Measurements from ENCODE around the gene ZFPM1.

Gene ZFPM1

DNA sequence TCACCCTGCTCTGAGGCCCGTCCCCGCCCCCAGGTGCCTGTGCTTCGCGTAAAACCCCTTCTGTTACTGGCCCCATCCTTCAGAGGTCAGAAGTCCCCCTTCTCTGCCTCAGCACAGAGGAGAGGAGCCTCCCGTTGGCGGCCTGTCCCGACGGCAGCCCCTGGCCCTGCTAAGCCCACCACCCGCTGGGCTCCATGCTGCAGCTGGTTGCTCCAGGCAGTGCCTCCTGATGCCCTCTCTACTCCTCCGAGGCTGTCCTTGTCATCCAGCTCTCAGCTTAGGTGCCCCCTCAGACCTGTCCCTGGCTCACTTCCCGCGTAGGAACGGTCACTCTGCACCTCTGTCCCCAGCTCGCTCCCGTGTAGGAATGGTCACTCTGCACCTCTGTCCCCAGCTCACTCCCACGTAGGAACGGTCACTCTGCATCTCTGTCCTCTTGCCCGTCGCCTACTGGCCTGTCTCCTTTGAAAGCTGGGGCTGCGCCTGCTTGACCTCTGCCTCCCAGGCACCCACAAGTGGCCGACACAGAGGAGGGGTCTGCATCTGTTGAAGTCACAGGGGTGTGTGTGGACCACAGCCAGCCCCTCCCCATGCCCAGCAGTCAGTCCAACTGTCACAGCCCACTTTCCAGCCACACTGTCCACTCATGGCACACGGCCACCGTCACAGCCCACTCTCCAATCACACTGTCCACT is 85.4 kb downstream of the ZFPM1 start:
- TF ChIP-seq, protein P1, sequence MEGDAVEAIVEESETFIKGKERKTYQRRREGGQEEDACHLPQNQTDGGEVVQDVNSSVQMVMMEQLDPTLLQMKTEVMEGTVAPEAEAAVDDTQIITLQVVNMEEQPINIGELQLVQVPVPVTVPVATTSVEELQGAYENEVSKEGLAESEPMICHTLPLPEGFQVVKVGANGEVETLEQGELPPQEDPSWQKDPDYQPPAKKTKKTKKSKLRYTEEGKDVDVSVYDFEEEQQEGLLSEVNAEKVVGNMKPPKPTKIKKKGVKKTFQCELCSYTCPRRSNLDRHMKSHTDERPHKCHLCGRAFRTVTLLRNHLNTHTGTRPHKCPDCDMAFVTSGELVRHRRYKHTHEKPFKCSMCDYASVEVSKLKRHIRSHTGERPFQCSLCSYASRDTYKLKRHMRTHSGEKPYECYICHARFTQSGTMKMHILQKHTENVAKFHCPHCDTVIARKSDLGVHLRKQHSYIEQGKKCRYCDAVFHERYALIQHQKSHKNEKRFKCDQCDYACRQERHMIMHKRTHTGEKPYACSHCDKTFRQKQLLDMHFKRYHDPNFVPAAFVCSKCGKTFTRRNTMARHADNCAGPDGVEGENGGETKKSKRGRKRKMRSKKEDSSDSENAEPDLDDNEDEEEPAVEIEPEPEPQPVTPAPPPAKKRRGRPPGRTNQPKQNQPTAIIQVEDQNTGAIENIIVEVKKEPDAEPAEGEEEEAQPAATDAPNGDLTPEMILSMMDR (IDR thresholded peaks at IDR 0.05): no peak
- no peak for DNase-seq (ENCODE audit: low spot score)

GRCh38 chr16:88539261-88539651 is 86.2 kb downstream of the ZFPM1 start:
- H3K4me3 ChIP-seq: no peak overlapping the region
- DNase-seq (ENCODE audit: low spot score): no peak
- TF ChIP-seq, protein P1 (IDR thresholded peaks at IDR 0.05): no peak
- H3K27ac ChIP-seq: no peak overlapping the region

More for the DNA sequence above, 85.4 kb downstream of the ZFPM1 start:
- no peak overlapping the region for H3K27ac ChIP-seq
- no peak overlapping the region for H3K4me3 ChIP-seq

DNA sequence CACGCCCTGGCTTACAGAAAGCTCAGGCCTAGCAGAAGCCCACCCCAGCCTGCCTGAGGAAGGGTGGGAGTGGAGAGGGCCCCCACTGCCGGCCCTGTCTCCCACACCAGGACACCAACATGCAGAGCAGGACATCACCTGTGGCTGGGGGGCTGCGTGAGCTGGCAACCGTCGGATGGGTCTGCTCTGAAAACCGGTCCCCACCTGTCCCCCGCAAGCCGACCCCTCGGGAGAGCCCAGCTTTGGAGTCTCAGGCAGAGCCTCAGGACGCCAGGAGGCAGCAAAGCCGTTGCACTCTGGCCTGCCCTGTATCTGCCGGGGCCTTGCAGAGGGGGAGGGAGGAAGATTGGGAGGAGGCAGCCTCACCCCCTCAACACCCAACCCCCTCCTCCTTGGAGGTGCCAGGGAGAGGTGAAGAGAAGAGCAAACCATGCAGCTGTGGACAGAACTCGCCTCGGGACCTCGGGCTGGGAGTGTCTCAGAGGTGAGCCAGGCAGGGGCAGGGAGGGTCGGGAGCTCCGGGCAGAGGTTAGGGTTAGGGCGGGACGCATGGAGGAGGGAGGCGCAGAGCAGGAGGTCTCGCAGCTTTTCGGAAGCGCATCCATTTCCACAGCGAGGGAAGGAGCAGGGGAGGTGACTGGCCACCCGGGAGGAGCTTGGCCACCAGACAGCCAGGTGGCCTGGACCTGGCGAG is 86.7 kb downstream of the ZFPM1 start:
- no peak for DNase-seq (ENCODE audit: low spot score)
- Histone ChIP-seq H3K4me3 (no peak overlapping the region), H3K27ac (no peak overlapping the region)
- TF ChIP-seq, protein P1 (IDR thresholded peaks at IDR 0.05): no peak

- DNase-seq (ENCODE audit: low spot score): no peak
- Histone ChIP-seq H3K4me3 (no peak overlapping the region), H3K27ac (no peak overlapping the region)
- TF ChIP-seq, protein P1 (IDR thresholded peaks at IDR 0.05): no peak
Observed at GRCh38 chr16:88540346-88540977, 87.4 kb downstream of the ZFPM1 start.

DNA sequence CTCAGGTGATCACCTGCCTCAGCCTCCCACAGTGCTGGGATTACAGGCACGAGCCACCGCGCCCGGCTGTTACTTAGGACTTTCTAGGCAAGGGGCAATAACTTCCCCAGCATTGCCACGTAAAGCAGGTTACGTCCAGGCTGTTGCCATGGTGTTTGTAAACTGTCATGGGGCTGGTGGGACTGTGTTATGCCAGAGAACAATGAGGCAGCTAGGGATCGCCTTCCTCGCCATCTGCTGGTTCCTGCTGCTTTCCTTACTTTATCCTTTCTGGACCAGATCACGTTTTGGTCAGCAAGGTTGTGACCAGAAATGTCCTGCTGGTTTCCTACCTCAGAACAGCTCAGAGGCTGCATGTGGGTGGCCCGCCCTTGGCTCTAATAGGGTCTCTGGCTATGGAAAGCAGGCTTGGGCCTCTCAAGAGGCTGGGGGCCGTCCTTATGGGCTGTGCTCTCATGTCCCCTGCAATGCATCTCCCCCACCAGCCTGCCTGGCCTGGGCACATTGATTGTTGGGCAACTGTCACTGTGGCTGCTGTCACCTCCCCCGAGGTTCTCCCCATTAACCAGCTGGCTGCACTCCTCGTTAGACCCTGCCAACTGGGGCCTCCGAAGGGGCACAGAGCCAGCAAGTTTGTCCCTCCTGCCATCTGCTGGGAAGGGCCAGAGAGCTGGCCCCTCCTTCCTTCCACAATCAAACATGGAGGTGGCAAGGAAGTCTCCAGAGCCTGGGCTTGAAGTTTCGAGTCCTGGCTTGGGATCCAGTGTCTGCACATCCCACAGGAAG is 88.9 kb downstream of the ZFPM1 start:
- H3K4me3 ChIP-seq: no peak overlapping the region
- no peak overlapping the region for H3K27ac ChIP-seq
- TF ChIP-seq, protein P1 (IDR thresholded peaks at IDR 0.05): no peak
- DNase-seq (ENCODE audit: low spot score): no peak

DNA sequence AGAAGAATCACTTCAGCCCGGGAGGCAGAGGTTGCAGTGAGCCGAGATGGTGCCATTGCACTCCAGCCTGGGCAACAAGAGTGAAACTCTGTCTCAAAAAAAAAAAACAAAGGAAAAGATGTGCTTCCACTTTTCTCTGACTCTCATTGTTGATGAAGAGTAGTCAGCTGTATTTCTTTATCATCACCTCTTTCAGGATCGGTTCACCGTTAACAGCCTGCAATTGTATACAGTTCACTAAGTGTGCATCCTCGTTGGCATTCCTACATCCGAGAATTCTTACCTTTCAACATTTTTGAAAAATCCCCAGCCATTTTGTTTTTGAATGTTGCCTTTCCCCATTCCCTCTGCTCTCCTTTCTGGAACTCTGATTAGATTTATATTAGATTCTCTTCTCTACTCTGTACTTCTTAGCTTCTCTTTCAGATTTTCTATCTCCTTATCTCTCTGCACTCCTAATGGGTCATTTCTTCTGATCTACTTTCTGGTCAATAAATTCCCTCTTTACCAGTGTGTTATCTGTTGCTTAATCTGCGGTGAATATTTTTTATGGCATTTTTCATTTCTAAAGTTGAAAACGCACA is 90.2 kb downstream of the ZFPM1 start:
- no peak for DNase-seq (ENCODE audit: low spot score)
- TF ChIP-seq, protein P1 (IDR thresholded peaks at IDR 0.05): no peak
- no peak overlapping the region for H3K4me3 ChIP-seq
- H3K27ac ChIP-seq: no peak overlapping the region

All from coronary artery (tissue), 2 donors.